ENCODE results near the gene BLACAT1.

BLACAT1 gene

GRCh38 chr1:205453466-205453865, 2.4 kb downstream of the BLACAT1 start:
- DNase-seq: no peak

DNA sequence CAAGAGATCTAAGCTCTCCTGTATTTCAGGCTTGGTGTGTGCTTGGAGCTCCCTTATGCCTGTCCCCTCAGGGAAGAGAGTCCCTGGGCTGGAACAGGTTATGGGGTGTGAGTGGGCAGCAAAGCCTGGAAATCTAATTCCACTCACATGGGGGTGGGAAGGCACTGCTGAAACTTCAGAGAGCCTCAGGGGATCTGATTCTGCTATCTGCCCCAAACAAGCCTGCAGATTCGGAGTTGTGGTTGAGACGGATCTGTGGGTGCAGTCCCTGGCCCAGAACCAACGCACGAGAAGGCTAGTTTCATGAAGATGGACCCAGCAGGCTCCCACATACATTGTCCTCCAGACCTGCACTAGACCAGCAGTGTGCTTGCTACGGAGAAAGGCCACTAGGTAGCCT, 2.9 kb downstream of the BLACAT1 start:
- DNase-seq: no peak

DNA sequence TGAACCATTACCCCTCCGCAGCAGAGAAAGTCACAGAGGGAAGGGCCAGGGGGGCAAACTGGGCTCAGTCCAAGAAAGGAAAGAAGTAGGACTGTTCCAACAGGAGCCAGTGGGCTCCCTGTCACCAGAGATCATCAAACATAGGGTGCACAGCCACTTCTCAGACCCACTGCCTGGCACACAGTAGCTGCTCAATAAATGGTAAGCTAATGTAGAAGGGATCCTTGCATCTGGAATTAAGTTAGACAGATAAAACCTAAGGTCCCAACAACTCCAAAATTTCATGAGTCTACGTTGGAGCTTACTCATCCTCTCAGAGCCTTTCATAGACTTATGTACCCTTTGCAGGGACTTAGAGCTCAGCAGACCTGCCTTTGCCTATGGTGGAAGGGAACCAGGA, 3.5 kb downstream of the BLACAT1 start:
- no peak for DNase-seq

- no peak for DNase-seq
Measured at GRCh38 chr1:205451759-205452164, 4.1 kb downstream of the BLACAT1 start.

DNA sequence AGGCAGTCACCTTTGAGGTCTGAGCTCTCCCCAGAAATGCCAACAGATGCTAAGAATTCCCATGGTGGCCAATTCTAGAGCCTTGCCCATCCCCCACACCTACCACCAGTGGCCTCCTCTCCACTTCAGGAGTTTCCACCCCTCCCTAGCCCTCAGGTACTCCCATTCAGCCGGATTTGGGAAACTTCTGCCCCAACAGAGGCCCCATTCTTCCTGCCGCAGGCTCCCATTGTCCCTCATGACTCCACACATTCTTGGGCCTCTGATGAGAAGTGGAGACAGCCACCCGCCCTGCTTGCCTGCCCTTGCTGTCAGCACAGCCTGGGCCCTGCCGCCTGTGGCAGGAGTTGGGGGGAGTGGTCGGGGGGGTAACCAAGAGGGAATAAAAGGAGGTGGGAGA, 4.6 kb downstream of the BLACAT1 start:
- DNase-seq: no peak

- no peak for DNase-seq
Measured at GRCh38 chr1:205450448-205450847, 5.4 kb downstream of the BLACAT1 start.

- DNase-seq: peak; percentile 32
Measured at GRCh38 chr1:205449750-205450443, 5.9 kb downstream of the BLACAT1 start.

- no peak for DNase-seq
Measured at GRCh38 chr1:205449254-205449749, 6.5 kb downstream of the BLACAT1 start.

GRCh38 chr1:205448540-205449253, 7.1 kb downstream of the BLACAT1 start:
- no peak for DNase-seq

- DNase-seq: no peak
Measured at GRCh38 chr1:205447457-205448341, 8.1 kb downstream of the BLACAT1 start.

- DNase-seq: no peak
Measured at GRCh38 chr1:205446828-205447227, 9.0 kb downstream of the BLACAT1 start.

- DNase-seq: no peak
Measured at GRCh38 chr1:205445646-205445935, 10.3 kb downstream of the BLACAT1 start.

- no peak for DNase-seq
Measured at GRCh38 chr1:205444931-205445645, 10.8 kb downstream of the BLACAT1 start.

GRCh38 chr1:205444300-205444930, 11.4 kb downstream of the BLACAT1 start:
- DNase-seq: no peak

GRCh38 chr1:205443585-205444299, 12.1 kb downstream of the BLACAT1 start:
- DNase-seq: no peak

DNA sequence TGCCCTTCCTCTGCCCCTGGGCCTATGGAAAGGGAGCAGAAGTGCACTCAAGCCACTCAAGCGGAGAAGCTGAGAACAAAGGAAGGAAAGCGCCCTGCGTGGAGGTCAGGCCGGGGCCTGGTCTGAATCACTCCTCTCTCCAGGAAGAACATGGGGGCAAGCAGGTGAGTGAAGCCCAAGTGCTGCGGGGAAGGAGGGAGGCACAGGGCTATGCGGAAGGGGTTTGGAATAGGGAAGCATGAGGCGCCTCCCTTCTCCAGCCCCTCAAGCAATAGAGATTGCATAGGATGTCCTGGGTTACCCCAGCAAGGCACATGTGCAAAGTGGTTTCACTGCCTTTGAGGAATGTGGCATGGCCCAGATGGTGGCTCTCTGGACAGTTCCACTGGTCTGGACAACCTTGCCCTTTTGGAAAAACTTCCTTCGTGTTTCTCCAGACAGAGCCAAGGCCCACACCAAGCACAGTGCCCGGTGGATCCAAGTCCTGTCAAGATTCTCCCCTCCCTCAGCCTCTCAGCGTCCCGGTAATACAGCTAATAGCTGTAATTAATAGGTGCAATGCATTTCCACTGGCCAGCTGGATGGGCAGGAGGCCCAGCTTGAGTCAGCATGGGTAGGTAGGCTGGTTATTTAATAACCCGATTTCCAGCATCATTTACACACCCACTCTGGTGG, 13.7 kb downstream of the BLACAT1 start:
- no peak for DNase-seq

GRCh38 chr1:205441716-205442050, 14.2 kb downstream of the BLACAT1 start:
- DNase-seq: no peak

DNA sequence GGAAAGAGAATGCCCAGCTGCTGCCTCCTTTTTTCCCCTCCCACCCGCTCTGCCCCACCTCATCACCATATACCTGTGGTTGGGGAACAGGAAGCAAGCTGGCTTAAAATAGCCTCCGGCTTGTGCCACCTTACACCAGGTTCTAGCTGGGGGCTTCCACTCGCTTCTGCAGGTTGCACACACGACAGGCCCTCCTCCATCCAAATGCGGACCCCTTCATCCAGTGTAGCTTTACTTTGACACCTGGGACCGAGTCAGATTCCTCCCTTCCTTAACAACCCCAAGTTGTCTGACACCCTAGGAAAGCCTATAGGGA, 14.6 kb downstream of the BLACAT1 start:
- DNase-seq: no peak

- peak; percentile 85 for DNase-seq
Measured at GRCh38 chr1:205440476-205441317, 15.1 kb downstream of the BLACAT1 start.

GRCh38 chr1:205440121-205440475, 15.7 kb downstream of the BLACAT1 start:
- DNase-seq: no peak
